ENCODE measurements around the gene C19orf38. TPM values are rescaled to one million over a fixed set of nuclear protein-coding genes. Genes with fewer than 3 reads are reported as not detected.

The C19orf38 gene
- total and polyA plus RNA-seq, 9 of the 15 experiments (the other 6 are each of a cell fraction or from before 2014, with no cell fraction given) = 0.14 to 0.18 TPM; not detected in 7

DNA sequence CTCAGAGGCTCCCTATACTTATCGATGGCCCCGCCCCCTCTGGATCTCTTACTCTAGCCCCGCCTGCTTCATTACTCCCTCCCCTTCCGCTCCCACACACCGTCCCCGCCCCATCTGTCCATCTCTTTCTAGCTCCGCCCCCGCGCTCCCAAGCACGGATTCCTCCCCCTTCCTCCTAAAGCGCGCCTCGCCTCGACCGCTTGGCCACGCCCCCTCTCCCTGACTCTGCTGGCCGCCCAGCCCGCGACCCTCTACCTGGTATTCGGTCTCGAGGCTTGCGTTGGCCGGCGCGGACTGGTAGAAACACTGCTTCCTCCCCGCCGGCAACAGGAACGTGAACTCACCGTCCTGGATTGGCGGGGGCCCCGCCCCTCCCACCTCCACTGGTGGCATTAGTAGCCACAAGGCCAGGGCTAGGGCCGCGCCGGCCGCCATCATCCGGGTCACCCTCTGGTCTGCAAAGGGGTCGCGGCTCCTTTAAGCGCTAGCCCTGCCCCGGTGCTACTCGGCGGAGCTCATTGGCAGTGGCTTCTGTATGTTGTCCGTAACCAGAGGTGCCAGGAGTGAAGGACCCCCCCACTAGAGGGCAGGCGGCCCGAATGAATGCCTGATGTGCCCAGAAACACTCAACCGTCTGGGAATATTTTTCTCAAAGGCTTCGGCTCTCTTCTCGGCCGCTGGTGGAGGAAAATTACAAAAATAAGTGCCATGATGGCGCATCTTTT lies 12.3 kb upstream of the C19orf38 start, which contains the start of gene TMED1 (continued):
- TF ChIP-seq, protein P1, sequence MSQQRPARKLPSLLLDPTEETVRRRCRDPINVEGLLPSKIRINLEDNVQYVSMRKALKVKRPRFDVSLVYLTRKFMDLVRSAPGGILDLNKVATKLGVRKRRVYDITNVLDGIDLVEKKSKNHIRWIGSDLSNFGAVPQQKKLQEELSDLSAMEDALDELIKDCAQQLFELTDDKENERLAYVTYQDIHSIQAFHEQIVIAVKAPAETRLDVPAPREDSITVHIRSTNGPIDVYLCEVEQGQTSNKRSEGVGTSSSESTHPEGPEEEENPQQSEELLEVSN (IDR thresholded peaks at IDR 0.05; ENCODE audit: borderline replicate concordance in 1 of 2, extremely low read depth in 1 of 2, insufficient read depth in 1 of 2, insufficient read length in 1 of 2, low read depth in 1 of 2, low read length in 1 of 2, poor library complexity in 1 of 2, severe bottlenecking in 1 of 2) = no peak
- peak in 1 of 2 experiments; percentile 97 for TF ChIP-seq NCOA2 (IDR thresholded peaks at IDR 0.05; ENCODE audit: partially characterized antibody in 2 of 2)
- no peak for TF ChIP-seq ETS2 (tag; IDR thresholded peaks at IDR 0.05; ENCODE audit: borderline replicate concordance, poor library complexity, severe bottlenecking)
- no peak for TF ChIP-seq SAP30 (IDR thresholded peaks at IDR 0.05; ENCODE audit: borderline replicate concordance, insufficient read depth, low read depth, low read length, poor library complexity, severe bottlenecking)
- no peak for TF ChIP-seq HNRNPUL1 (IDR thresholded peaks at IDR 0.05; ENCODE audit: low read length)
- TF ChIP-seq SIN3B (IDR thresholded peaks at IDR 0.05; ENCODE audit: low read depth) = peak; percentile 41; the same call in 1 of the 2 replicates
- no peak for TF ChIP-seq MTA2 (IDR thresholded peaks at IDR 0.05; ENCODE audit: low read depth)
- no peak for TF ChIP-seq SIRT6 (IDR thresholded peaks at IDR 0.05; ENCODE audit: low read depth, low read length)
- no peak for TF ChIP-seq RFX5 (IDR thresholded peaks at IDR 0.05; ENCODE audit: low read depth, low read length)
- TF ChIP-seq NFXL1 (CRISPR knock-in tag; IDR thresholded peaks at IDR 0.05) = no peak
- TF ChIP-seq, protein P2, sequence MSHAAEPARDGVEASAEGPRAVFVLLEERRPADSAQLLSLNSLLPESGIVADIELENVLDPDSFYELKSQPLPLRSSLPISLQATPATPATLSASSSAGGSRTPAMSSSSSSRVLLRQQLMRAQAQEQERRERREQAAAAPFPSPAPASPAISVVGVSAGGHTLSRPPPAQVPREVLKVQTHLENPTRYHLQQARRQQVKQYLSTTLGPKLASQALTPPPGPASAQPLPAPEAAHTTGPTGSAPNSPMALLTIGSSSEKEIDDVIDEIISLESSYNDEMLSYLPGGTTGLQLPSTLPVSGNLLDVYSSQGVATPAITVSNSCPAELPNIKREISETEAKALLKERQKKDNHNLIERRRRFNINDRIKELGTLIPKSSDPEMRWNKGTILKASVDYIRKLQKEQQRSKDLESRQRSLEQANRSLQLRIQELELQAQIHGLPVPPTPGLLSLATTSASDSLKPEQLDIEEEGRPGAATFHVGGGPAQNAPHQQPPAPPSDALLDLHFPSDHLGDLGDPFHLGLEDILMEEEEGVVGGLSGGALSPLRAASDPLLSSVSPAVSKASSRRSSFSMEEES (CRISPR knock-in tag; IDR thresholded peaks at IDR 0.05) = 0 out of 2 replicates have a peak, but pooled peaks have one; percentile 23
- peak; percentile 64 for TF ChIP-seq PML (IDR thresholded peaks at IDR 0.05; ENCODE audit: low read length)
- peak; percentile 62; the same call in 1 of the 2 replicates for TF ChIP-seq FOXM1 (IDR thresholded peaks at IDR 0.05; ENCODE audit: low read depth)
- TF ChIP-seq FOXM1 (CRISPR knock-in tag; IDR thresholded peaks at IDR 0.05; ENCODE audit: low read depth) = peak; percentile 7; the same call in 1 of the 2 replicates
- TF ChIP-seq GTF2F1 (IDR thresholded peaks at IDR 0.05; ENCODE audit: low read depth, low read length) = no peak; the same call in 1 of the 2 replicates
- TF ChIP-seq ZNF316 (IDR thresholded peaks at IDR 0.05) = 0 out of 2 replicates have a peak, but pooled peaks have one; percentile 1
- TF ChIP-seq, protein P3, sequence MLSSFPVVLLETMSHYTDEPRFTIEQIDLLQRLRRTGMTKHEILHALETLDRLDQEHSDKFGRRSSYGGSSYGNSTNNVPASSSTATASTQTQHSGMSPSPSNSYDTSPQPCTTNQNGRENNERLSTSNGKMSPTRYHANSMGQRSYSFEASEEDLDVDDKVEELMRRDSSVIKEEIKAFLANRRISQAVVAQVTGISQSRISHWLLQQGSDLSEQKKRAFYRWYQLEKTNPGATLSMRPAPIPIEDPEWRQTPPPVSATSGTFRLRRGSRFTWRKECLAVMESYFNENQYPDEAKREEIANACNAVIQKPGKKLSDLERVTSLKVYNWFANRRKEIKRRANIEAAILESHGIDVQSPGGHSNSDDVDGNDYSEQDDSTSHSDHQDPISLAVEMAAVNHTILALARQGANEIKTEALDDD (IDR thresholded peaks at IDR 0.05) = no peak
- TF ChIP-seq MAZ (CRISPR knock-in tag; conservative IDR thresholded peaks at IDR 0.05 in 1 of 2, IDR thresholded peaks at IDR 0.05 in 1 of 2) = peak; percentile 82 to 83
- no peak for TF ChIP-seq ZNF232 (CRISPR knock-in tag; IDR thresholded peaks at IDR 0.05)
- 0 out of 2 replicates have a peak, but pooled peaks have one; percentile 9 for TF ChIP-seq NR2F6 (CRISPR knock-in tag; IDR thresholded peaks at IDR 0.05)
- peak; percentile 74 for TF ChIP-seq NFRKB (IDR thresholded peaks at IDR 0.05; ENCODE audit: low read depth)
- TF ChIP-seq, protein P4, sequence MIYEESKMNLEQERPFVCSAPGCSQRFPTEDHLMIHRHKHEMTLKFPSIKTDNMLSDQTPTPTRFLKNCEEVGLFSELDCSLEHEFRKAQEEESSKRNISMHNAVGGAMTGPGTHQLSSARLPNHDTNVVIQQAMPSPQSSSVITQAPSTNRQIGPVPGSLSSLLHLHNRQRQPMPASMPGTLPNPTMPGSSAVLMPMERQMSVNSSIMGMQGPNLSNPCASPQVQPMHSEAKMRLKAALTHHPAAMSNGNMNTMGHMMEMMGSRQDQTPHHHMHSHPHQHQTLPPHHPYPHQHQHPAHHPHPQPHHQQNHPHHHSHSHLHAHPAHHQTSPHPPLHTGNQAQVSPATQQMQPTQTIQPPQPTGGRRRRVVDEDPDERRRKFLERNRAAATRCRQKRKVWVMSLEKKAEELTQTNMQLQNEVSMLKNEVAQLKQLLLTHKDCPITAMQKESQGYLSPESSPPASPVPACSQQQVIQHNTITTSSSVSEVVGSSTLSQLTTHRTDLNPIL (CRISPR knock-in tag; IDR thresholded peaks at IDR 0.05) = no peak
- no peak for TF ChIP-seq MCM7 (IDR thresholded peaks at IDR 0.05)
- no peak for TF ChIP-seq SRSF9 (IDR thresholded peaks at IDR 0.05; ENCODE audit: borderline replicate concordance, low read depth, low read length)

Data from K562 (cell line).